Gastrocnemius medialis (tissue), 4 donors: ENCODE measurements around the gene SLC27A3.

Experiments used
- POLR2A ChIP-seq, 2 donors: fragments of 450-650 bp; IDR thresholded peaks; one replicate each; pipeline ENCODE4 v1.6.1; 2017; ENCODE audit warnings: antibody characterized with exemption in 2 of 2, mild to moderate bottlenecking in 2 of 2, moderate library complexity in 2 of 2
- TF ChIP-seq, protein P1 (sequence below), 5 experiments: fragments of 450-650 bp in 3 of 5; fragments of 200-600 bp in 2 of 5; sonication (generic) in 2 of 5; IDR thresholded peaks in 4 of 5; conservative IDR thresholded peaks in 1 of 5; 1 replicate in 4 of 5; 2 replicates in 1 of 5; pipeline ENCODE4 v1.5.1; 2016 to 2019; ENCODE audit warnings: antibody characterized with exemption in 5 of 5, mild to moderate bottlenecking in 3 of 5, moderate library complexity in 3 of 5

- TF ChIP-seq, protein P1, sequence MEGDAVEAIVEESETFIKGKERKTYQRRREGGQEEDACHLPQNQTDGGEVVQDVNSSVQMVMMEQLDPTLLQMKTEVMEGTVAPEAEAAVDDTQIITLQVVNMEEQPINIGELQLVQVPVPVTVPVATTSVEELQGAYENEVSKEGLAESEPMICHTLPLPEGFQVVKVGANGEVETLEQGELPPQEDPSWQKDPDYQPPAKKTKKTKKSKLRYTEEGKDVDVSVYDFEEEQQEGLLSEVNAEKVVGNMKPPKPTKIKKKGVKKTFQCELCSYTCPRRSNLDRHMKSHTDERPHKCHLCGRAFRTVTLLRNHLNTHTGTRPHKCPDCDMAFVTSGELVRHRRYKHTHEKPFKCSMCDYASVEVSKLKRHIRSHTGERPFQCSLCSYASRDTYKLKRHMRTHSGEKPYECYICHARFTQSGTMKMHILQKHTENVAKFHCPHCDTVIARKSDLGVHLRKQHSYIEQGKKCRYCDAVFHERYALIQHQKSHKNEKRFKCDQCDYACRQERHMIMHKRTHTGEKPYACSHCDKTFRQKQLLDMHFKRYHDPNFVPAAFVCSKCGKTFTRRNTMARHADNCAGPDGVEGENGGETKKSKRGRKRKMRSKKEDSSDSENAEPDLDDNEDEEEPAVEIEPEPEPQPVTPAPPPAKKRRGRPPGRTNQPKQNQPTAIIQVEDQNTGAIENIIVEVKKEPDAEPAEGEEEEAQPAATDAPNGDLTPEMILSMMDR (IDR thresholded peaks at IDR 0.05 in 4 of 5, conservative IDR thresholded peaks at IDR 0.05 in 1 of 5), result no peak
- no peak for TF ChIP-seq POLR2A (IDR thresholded peaks at IDR 0.05)
These were observed 29.0 kb upstream of the SLC27A3 start for GRCh38 chr1:153746174-153746573.
